ENCODE data around the gene FURIN. TPM values are rescaled to one million over a fixed set of nuclear protein-coding genes. Genes with fewer than 3 reads are reported as not detected.

The FURIN gene
- total and polyA plus RNA-seq, 9 of the 15 experiments (the other 6 are each of a cell fraction or from before 2014, with no cell fraction given), result 0.92 to 99.9 (median 34.8) TPM

DNA sequence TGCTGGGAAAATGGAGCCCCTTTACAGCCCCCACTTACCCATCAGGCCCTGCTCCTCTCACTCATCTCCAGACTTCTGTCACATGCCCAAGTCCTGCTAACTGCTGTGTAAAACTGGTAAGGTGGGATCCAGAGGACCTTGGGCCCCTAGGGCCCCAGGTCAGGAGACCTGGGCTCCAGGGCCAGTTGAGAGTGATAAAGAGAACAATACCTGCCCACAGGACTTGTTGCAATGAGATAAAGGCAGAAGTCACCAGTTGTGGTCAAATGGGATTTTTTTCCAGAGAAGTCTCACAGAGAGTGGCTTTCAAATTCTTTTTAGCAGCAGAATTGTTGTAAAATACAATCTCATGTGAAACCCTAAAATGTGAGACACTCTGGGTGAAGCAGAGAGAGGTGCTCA is 753 bp downstream of the FURIN start (continued):
- TF ChIP-seq, protein P1, sequence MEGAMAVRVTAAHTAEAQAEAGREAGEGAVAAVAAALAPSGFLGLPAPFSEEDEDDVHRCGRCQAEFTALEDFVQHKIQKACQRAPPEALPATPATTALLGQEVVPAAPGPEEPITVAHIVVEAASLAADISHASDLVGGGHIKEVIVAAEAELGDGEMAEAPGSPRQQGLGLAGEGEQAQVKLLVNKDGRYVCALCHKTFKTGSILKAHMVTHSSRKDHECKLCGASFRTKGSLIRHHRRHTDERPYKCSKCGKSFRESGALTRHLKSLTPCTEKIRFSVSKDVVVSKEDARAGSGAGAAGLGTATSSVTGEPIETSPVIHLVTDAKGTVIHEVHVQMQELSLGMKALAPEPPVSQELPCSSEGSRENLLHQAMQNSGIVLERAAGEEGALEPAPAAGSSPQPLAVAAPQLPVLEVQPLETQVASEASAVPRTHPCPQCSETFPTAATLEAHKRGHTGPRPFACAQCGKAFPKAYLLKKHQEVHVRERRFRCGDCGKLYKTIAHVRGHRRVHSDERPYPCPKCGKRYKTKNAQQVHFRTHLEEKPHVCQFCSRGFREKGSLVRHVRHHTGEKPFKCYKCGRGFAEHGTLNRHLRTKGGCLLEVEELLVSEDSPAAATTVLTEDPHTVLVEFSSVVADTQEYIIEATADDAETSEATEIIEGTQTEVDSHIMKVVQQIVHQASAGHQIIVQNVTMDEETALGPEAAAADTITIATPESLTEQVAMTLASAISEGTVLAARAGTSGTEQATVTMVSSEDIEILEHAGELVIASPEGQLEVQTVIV (CRISPR knock-in tag; IDR thresholded peaks at IDR 0.05; ENCODE audit: borderline replicate concordance), result no peak
- TF ChIP-seq RBBP5 (IDR thresholded peaks at IDR 0.05; ENCODE audit: borderline replicate concordance, insufficient read depth, low read length, poor library complexity, severe bottlenecking), result peak; percentile 48
- TF ChIP-seq RFX5 (IDR thresholded peaks at IDR 0.05; ENCODE audit: low read depth, low read length), result no peak
- no peak for TF ChIP-seq ZFPM2 (CRISPR knock-in tag; IDR thresholded peaks at IDR 0.05)
- TF ChIP-seq, protein P2, sequence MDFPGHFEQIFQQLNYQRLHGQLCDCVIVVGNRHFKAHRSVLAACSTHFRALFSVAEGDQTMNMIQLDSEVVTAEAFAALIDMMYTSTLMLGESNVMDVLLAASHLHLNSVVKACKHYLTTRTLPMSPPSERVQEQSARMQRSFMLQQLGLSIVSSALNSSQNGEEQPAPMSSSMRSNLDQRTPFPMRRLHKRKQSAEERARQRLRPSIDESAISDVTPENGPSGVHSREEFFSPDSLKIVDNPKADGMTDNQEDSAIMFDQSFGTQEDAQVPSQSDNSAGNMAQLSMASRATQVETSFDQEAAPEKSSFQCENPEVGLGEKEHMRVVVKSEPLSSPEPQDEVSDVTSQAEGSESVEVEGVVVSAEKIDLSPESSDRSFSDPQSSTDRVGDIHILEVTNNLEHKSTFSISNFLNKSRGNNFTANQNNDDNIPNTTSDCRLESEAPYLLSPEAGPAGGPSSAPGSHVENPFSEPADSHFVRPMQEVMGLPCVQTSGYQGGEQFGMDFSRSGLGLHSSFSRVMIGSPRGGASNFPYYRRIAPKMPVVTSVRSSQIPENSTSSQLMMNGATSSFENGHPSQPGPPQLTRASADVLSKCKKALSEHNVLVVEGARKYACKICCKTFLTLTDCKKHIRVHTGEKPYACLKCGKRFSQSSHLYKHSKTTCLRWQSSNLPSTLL (IDR thresholded peaks at IDR 0.05), result no peak
- TF ChIP-seq ZC3H11A (IDR thresholded peaks at IDR 0.05; ENCODE audit: low read depth, low read length), result no peak
- no peak for TF ChIP-seq ZNF75A (CRISPR knock-in tag; IDR thresholded peaks at IDR 0.05)
- TF ChIP-seq ZNF23 (CRISPR knock-in tag; IDR thresholded peaks at IDR 0.05), result peak; percentile 12; the same call in 1 of the 2 replicates
- no peak for TF ChIP-seq FOXP1 (CRISPR knock-in tag; IDR thresholded peaks at IDR 0.05)
- TF ChIP-seq FIP1L1 (IDR thresholded peaks at IDR 0.05; ENCODE audit: low read depth, low read length, poor library complexity, severe bottlenecking), result no peak
- TF ChIP-seq, protein P3, sequence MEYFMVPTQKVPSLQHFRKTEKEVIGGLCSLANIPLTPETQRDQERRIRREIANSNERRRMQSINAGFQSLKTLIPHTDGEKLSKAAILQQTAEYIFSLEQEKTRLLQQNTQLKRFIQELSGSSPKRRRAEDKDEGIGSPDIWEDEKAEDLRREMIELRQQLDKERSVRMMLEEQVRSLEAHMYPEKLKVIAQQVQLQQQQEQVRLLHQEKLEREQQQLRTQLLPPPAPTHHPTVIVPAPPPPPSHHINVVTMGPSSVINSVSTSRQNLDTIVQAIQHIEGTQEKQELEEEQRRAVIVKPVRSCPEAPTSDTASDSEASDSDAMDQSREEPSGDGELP (CRISPR knock-in tag; IDR thresholded peaks at IDR 0.05; ENCODE audit: borderline replicate concordance), result no peak; the same call in none of the 2 replicates
- TF ChIP-seq MCM3 (IDR thresholded peaks at IDR 0.05), result no peak
- TF ChIP-seq PRMT5 (CRISPR knock-in tag; IDR thresholded peaks at IDR 0.05), result no peak
- TF ChIP-seq ASH1L (IDR thresholded peaks at IDR 0.05; ENCODE audit: borderline replicate concordance, low read depth, partially characterized antibody), result no peak
- TF ChIP-seq, protein P4, sequence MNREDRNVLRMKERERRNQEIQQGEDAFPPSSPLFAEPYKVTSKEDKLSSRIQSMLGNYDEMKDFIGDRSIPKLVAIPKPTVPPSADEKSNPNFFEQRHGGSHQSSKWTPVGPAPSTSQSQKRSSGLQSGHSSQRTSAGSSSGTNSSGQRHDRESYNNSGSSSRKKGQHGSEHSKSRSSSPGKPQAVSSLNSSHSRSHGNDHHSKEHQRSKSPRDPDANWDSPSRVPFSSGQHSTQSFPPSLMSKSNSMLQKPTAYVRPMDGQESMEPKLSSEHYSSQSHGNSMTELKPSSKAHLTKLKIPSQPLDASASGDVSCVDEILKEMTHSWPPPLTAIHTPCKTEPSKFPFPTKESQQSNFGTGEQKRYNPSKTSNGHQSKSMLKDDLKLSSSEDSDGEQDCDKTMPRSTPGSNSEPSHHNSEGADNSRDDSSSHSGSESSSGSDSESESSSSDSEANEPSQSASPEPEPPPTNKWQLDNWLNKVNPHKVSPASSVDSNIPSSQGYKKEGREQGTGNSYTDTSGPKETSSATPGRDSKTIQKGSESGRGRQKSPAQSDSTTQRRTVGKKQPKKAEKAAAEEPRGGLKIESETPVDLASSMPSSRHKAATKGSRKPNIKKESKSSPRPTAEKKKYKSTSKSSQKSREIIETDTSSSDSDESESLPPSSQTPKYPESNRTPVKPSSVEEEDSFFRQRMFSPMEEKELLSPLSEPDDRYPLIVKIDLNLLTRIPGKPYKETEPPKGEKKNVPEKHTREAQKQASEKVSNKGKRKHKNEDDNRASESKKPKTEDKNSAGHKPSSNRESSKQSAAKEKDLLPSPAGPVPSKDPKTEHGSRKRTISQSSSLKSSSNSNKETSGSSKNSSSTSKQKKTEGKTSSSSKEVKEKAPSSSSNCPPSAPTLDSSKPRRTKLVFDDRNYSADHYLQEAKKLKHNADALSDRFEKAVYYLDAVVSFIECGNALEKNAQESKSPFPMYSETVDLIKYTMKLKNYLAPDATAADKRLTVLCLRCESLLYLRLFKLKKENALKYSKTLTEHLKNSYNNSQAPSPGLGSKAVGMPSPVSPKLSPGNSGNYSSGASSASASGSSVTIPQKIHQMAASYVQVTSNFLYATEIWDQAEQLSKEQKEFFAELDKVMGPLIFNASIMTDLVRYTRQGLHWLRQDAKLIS (CRISPR knock-in tag; IDR thresholded peaks at IDR 0.05), result 0 out of 2 replicates have a peak, but pooled peaks have one; percentile 62
- no peak for TF ChIP-seq SIN3A (IDR thresholded peaks at IDR 0.05; ENCODE audit: borderline replicate concordance in 2 of 2, control insufficient read depth in 1 of 2, low read depth in 2 of 2, low read length in 2 of 2)
- TF ChIP-seq HDAC1 (IDR thresholded peaks at IDR 0.05), result no peak

Data from K562 (cell line).